Duodenal mucosa (tissue), 2 donors: ENCODE results near the gene PTPRH.

Experiments
- H3K27ac ChIP-seq: one replicate; pipeline ENCODE4 v1.7.0; 2013; ENCODE audit warnings: low read depth, low read length
- H3K27me3 ChIP-seq, 2 donors: one replicate each; pipeline ENCODE4 v1.7.0; 2013; ENCODE audit warnings: low read length in 2 of 2, control low read depth in 1 of 2; ENCODE audit not compliant: insufficient read depth in 2 of 2, control insufficient read depth in 1 of 2
- H3K36me3 ChIP-seq, 2 donors: one replicate each; pipeline ENCODE4 v1.7.0; 2013; ENCODE audit warnings: low read length in 2 of 2, control low read depth in 1 of 2; ENCODE audit not compliant: insufficient read depth in 2 of 2, control insufficient read depth in 1 of 2
- H3K4me1 ChIP-seq, 2 donors: one replicate each; pipeline ENCODE4 v1.7.0; 2013; ENCODE audit warnings: low read length in 2 of 2, control low read depth in 1 of 2; ENCODE audit not compliant: insufficient read depth in 2 of 2, control insufficient read depth in 1 of 2
- H3K4me3 ChIP-seq, 2 donors: one replicate each; pipeline ENCODE4 v1.7.0; 2013; ENCODE audit warnings: low read length in 2 of 2, low read depth in 1 of 2
- H3K9ac ChIP-seq, 2 donors: one replicate each; pipeline ENCODE4 v1.7.0; 2013; ENCODE audit warnings: low read length in 2 of 2, low read depth in 1 of 2
- H3K9me3 ChIP-seq, 2 donors: one replicate each; pipeline ENCODE4 v1.7.0; 2013; ENCODE audit warnings: low read length in 2 of 2, control low read depth in 1 of 2; ENCODE audit not compliant: control insufficient read depth in 1 of 2

PTPRH gene

DNA sequence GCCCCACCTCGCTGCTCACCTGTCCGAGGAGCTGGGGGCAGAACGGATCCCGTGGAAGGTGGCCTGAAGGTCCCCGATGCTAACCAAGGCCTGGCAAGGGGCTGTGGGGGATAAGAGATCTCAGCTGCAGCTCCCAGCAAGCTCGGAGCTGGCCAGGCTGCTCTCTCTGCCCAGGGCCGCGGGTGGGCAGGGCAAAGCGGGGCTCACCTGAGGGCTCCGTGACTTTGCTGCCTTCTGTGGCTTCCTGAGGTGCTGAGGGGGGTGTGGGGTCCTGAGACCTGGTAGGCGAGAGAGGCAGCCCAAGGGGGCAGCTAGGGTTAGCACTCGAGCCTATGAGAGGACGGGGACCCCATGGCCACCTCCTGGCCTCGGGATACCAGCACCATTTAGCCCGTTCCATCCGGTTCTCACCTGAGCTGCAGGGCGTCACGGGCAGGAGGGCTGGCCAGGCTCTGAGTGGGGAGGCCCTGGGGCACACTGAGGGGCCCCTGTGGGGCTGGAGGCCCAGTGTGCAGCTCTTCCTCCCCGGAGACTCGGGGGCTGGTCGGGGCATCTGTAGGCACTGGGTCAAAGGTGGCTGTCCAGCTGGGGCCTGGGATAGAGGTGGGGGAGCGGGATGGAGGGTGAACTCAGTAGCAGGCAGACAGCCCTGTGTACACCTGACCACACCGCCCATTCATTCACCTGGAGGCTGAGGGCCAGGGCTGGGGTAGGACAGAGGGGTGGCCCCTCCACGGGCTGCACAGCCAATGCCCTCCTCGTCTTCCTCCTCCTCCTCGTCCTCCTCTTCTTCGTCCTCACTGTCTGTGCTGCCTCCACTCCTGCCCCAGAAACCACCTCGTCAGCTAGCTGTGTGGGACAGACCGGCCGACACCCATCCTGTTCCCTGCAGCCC, 22.3 kb upstream of the PTPRH start:
- Histone ChIP-seq H3K4me1 (peaks cover 13 to 19% of the 10 kb centered on the region in 2 donors), H3K9ac (no peak overlapping the region), H3K36me3 (peaks cover 27 to 81% of the 10 kb centered on the region in 2 donors), H3K27ac (no peak overlapping the region), H3K9me3 (no peaks in the 10 kb centered on the region), H3K27me3 (no peaks in the 10 kb centered on the region), H3K4me3 (no peak overlapping the region)

DNA sequence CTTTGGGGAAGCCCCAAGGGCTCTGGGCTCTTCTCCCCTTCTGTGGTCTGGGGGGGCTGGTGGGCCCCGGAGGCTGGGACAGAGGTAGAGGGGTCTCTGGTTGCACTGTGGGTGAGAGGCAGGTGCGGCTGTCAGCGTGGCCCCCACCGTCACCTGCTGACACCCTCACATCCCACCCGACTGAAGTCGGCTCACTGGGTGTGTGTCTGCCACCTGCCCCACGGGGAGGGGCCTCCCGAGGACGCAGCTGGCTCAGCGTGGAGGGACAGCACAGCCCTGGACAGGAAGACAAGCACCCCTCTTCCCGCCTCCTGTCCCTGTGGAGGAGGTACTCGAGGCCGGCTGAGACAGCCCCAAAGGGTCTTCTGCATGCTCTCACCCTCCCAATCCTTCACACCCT, 21.5 kb upstream of the PTPRH start:
- Histone ChIP-seq H3K9ac (no peak overlapping the region), H3K4me1 (peaks cover 13 to 19% of the 10 kb centered on the region in 2 donors), H3K4me3 (no peak overlapping the region), H3K27me3 (no peaks in the 10 kb centered on the region), H3K9me3 (no peaks in the 10 kb centered on the region), H3K27ac (no peak overlapping the region), H3K36me3 (peaks cover 21 to 77% of the 10 kb centered on the region in 2 donors)

DNA sequence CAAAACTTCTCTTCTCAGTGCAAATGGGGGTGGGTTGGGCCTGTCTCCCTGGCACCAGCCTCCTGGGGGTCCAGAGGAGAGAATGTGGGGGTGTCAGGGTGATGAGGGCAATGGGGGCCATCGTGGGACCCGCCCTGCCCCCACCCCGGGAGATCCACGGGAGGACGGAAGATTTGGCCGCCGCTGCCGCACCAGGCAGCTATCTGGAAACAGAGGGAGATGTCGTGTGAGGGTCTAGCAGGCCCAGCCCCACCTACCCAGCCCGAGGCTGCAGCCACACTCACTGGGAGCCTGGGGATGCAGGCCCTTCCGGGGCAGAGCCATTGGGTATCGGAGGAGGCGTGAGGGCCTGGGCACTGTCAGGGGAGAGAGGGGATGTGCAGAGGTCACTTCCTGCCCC, 21.0 kb upstream of the PTPRH start:
- peaks cover 13 to 19% of the 10 kb centered on the region in 2 donors for H3K4me1 ChIP-seq
- H3K9me3 ChIP-seq, result no peaks in the 10 kb centered on the region
- H3K27ac ChIP-seq, result no peak overlapping the region
- peaks cover 21 to 80% of the 10 kb centered on the region in 2 donors for H3K36me3 ChIP-seq
- no peak overlapping the region for H3K9ac ChIP-seq
- H3K4me3 ChIP-seq, result no peak overlapping the region
- no peaks in the 10 kb centered on the region for H3K27me3 ChIP-seq

DNA sequence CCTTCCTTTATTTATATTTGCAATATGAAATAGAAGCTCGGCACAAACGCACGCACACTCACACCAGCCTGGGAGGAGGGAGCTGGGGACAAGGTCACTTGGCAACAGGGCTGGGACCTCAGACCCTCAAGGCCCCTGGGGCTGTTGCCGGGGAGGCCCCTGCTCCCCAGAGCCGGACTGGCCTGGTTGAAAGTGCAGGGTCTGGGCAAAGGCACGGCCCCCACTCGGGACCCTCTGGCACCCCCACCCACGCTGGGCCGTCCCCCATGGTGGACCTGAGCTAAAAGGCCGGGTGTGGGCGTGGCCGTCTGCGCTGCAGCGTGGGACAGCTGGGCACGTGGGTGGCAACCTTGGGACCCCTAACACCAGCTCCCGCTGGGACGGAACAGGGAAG, 20.5 kb upstream of the PTPRH start:
- Histone ChIP-seq H3K36me3 (peaks cover 18 to 78% of the 10 kb centered on the region in 2 donors), H3K9ac (no peak overlapping the region), H3K4me1 (peaks cover 13 to 19% of the 10 kb centered on the region in 2 donors), H3K27me3 (no peaks in the 10 kb centered on the region), H3K27ac (no peak overlapping the region), H3K4me3 (no peak overlapping the region), H3K9me3 (no peaks in the 10 kb centered on the region)

DNA sequence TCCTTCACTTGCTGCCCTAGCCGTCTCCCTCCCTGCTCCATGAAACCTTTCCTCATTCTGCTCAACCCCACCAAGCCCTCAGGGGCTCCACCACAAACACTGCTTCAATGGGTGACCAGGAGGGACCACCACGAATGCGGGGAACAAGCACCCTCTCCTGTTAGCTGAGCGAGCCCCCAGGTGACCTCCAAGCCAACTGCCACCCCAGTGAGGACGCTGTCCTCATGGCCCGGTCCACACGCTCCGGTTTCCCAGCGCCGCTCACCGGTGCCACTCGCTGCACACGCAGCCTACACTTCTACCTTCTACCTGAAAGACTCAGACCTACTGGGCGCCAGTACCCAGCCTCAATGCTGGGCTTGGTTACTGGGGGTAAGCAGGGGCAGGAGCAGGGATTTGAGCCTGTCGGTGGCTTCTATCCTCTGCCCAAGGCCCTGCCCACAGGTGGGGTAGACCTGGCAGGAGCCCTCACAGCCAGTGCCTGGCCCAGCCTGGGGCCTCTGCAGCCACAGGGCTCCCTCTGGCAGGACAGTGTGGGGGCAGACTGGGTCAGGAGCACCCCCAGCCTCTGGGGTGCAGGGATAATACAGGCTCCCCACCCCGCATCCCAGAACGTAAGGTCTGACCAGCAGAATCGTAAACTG, 20.0 kb upstream of the PTPRH start:
- Histone ChIP-seq H3K27ac (no peak overlapping the region), H3K4me3 (peak overlapping the region; percentile 21 to 23), H3K9ac (peak overlapping the region in 1 of 2 donors; percentile 38), H3K27me3 (no peaks in the 10 kb centered on the region), H3K36me3 (peaks cover 13 to 73% of the 10 kb centered on the region in 2 donors), H3K9me3 (no peaks in the 10 kb centered on the region), H3K4me1 (peaks cover 13 to 19% of the 10 kb centered on the region in 2 donors)

DNA sequence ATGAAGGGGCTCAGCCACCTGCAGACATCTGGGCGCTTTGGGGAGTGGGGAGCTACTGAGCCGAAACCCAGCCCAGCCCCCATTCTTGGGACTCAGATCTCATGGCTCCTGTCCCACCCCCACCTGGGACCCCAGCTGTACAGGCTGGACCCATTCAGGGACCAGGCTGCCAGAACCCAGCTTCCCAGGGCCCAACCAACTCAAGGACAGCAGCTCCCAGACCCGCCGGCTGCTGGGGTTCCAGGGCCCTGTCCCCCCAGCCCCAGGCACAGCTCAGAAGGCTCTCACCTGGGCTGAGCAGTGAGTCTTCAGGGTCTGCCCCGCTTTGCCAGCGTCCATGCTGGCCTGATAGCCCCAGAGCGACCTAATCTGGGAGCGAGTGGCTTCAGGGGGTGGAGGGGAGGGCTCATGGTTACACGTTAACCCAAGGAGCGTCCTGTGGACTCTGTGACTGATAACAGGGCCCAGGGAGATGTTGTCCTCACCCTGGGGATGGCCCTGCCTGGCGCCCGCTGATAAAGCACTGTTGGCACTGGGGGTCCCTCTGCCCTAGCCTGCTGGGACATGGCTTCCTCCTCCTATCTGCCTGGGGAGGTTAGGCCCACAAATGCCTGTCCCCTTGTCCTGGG, 19.2 kb upstream of the PTPRH start, which contains the start of gene TMEM86B:
TSS of gene TMEM86B (minus strand) at position 361 of the 629 bp plus-strand sequence. CDS start at position 339, 22 bp downstream.
- H3K27ac ChIP-seq, result no peak within 1 kb of the TSS

DNA sequence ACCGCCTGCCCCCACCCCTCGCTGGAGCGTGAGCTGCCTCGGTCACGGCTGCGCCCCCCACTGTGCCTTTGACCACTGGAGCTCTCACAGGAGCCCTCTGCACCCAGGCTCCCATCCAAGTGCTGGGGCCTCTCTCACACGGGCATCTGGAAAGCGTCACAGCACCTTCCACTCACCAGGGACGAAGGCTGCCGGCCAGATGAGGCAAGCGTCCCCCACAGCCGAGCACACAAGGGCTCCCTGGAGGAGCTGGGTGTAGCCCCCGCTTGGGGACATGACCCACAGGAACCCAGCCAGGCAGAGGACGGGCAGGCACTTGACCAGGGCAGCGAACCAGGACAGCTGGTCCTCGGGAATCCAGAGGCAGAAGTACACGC, 18.7 kb upstream of the PTPRH start:
- no peaks in the 10 kb centered on the region for H3K9me3 ChIP-seq
- no peak overlapping the region for H3K9ac ChIP-seq
- H3K36me3 ChIP-seq, result peaks cover 7 to 69% of the 10 kb centered on the region in 2 donors
- no peak overlapping the region for H3K27ac ChIP-seq
- H3K4me3 ChIP-seq, result peak overlapping the region in 1 of 2 donors; percentile 36
- peaks cover 13 to 19% of the 10 kb centered on the region in 2 donors for H3K4me1 ChIP-seq
- H3K27me3 ChIP-seq, result no peaks in the 10 kb centered on the region

More for the DNA sequence above, 19.2 kb upstream of the PTPRH start, which contains the start of gene TMEM86B:
- peaks cover 11 to 72% of the 10 kb centered on the region in 2 donors for H3K36me3 ChIP-seq
- H3K4me1 ChIP-seq, result peaks cover 13 to 19% of the 10 kb centered on the region in 2 donors
- H3K27me3 ChIP-seq, result no peaks in the 10 kb centered on the region
- no peaks in the 10 kb centered on the region for H3K9me3 ChIP-seq
- peak within 1 kb of the TSS; percentile 23 to 36 for H3K4me3 ChIP-seq
- peak within 1 kb of the TSS in 1 of 2 donors; percentile 38 for H3K9ac ChIP-seq

DNA sequence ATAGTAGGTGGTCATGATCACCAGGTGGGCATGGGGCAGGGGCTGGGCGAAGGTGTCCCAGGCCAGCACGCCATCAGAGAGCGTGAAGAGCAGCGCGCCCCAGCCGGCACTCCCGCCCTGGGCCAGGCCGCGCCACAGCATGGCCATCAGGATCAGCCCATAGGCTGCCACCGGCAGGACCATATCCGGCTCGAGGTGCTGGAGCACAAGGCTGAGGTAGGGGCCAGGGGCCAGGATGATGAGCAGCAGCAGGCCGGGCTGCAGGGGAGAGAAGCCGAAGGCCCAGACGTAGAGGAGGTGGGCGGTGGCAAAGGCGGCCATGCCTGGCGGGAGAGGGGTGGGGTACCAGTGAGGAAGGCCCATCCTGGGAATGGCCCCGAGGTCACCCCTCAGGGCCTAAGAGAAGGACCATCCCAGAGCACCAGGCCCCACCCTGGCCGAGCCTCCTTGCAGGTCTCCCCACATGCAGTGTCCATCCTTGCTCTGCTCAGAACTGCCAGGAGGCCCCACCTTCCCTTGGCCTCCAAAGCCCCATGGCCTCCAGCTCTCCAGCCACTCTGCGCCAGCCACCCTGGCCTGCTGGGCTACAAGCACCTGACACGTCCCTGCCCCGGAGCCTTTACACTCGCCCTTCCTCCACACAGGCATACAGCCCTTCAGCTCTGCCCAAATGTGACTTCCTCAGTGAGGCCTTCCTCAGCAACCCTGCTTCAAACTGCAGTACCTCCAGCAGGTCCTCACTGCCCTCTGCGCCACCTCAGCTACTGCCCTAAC, 18.1 kb upstream of the PTPRH start:
- Histone ChIP-seq H3K27me3 (no peaks in the 10 kb centered on the region), H3K36me3 (peaks cover 7 to 63% of the 10 kb centered on the region in 2 donors), H3K9ac (no peak overlapping the region), H3K4me3 (no peak overlapping the region), H3K9me3 (no peaks in the 10 kb centered on the region), H3K27ac (no peak overlapping the region), H3K4me1 (peaks cover 13 to 19% of the 10 kb centered on the region in 2 donors)

DNA sequence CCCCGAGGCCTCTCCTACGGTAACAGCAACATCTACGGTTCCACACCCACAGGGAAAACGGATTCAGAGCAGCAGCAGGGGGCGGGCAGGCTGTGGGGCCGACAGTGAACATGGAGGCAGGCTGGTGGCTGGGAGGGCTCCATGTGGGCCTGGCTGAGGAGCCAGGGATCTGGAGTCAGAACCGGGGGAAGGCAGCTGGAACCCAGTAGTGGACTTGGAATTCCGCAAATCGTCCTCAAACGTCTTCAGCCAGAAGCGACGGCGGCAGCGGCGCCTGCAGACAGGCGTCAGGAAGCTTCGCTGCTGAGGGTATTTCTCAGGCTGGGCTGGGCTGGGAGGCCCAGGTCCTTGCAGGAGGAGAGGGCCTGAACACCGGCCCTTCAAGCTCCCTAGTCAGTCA, 17.5 kb upstream of the PTPRH start:
- Histone ChIP-seq H3K27me3 (no peaks in the 10 kb centered on the region), H3K9ac (no peak overlapping the region), H3K36me3 (peaks cover 1 to 57% of the 10 kb centered on the region in 2 donors), H3K4me3 (no peak overlapping the region), H3K4me1 (peaks cover 13 to 19% of the 10 kb centered on the region in 2 donors), H3K9me3 (no peaks in the 10 kb centered on the region), H3K27ac (no peak overlapping the region)
